ENCODE measurements around the gene JKAMP. TPM values are rescaled to one million over a fixed set of nuclear protein-coding genes. Genes with fewer than 3 reads are reported as not detected.

JKAMP gene
- total and polyA plus RNA-seq, 2 of the 8 experiments (the other 6 are each of a cell fraction or from before 2014, with no cell fraction given), result 34.9 to 182 TPM

DNA sequence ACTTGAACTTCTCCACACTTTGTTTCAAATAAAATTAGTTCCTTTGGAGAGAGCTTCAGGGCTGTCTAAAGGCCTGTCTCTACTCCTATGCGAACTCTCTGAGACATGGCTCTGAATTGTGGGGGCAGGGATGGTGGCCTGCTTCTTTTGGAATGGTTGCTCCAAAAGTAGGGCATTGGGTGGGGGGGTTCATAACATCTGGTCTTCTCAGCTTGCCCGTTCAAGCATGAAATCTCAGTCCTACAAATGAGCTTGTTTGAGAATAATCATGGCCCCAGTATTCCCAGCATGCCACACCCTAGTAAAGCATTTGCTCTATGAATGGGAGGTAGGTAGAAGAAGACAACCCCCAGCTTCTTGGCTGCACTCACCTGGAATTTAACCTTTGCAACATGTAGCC is 25.8 kb upstream of the JKAMP start:
- Histone ChIP-seq H2BK15ac (ENCODE audit: low read length) (no peak overlapping the region), H3K9me3 (ENCODE audit: insufficient read depth in 2 of 2, low read depth in 1 of 2, low read length in 1 of 2) (no peaks in the 10 kb centered on the region; a peak in 1 of 4 replicates), H3K23me2 (ENCODE audit: low read depth, low read length) (no peaks in the 10 kb centered on the region), H3K27ac (ENCODE audit: low read depth, low read length) (no peak overlapping the region), H3K9ac (replicated peaks in 1 of 4; ENCODE audit: extremely low read depth in 1 of 4, low read depth in 3 of 4, low read length in 3 of 4) (no peak overlapping the region), H2BK120ac (replicated peaks; ENCODE audit: low read depth, low read length) (no peak overlapping the region), H4K20me1 (replicated peaks in 1 of 2; ENCODE audit: control insufficient read depth in 1 of 2, insufficient read depth in 2 of 2, low read length in 2 of 2) (peaks cover 0 to 3% of the 10 kb centered on the region in 2 experiments), H3K4me3 (ENCODE audit: extremely low read depth in 1 of 4, insufficient read depth in 2 of 4, low read depth in 3 of 4, low read length in 4 of 4) (no peak overlapping the region), H4K8ac (ENCODE audit: extremely low read depth, insufficient read depth, low read length) (no peak overlapping the region), H2AK5ac (ENCODE audit: low read depth, low read length) (no peak overlapping the region), H4K5ac (ENCODE audit: insufficient read length, low read depth, low read length) (no peak overlapping the region), H3K79me2 (ENCODE audit: control insufficient read depth in 1 of 2, insufficient read depth in 2 of 2, low read length in 2 of 2) (no peaks in the 10 kb centered on the region), H3K36me3 (ENCODE audit: control insufficient read depth in 2 of 4, insufficient read depth in 4 of 4, low read length in 3 of 4) (no peaks in the 10 kb centered on the region; a peak in 1 of 8 replicates), H3K56ac (replicated peaks; ENCODE audit: insufficient read length, low read depth, low read length) (no peak overlapping the region), H3K4me1 (replicated peaks in 1 of 4; ENCODE audit: control insufficient read depth in 3 of 4, insufficient read depth in 4 of 4, low read length in 3 of 4) (peaks cover 0 to 1% (median under 1%) of the 10 kb centered on the region in 4 experiments; a peak in 3 of 7 replicates), H3K27me3 (replicated peaks in 1 of 4; ENCODE audit: control insufficient read depth in 3 of 4, extremely low read depth in 1 of 4, insufficient read depth in 3 of 4, low read length in 3 of 4) (peaks cover 0 to 6% (median 4%) of the 10 kb centered on the region in 4 experiments; a peak in 6 of 7 replicates), H2BK12ac (ENCODE audit: low read depth, low read length) (no peak overlapping the region), H3K4ac (replicated peaks; ENCODE audit: insufficient read length, low read depth, low read length) (no peak overlapping the region), H2BK20ac (ENCODE audit: low read length) (no peak overlapping the region), H3K14ac (ENCODE audit: insufficient read length) (no peak overlapping the region), H3K18ac (ENCODE audit: extremely low read depth, low read length) (no peak overlapping the region), H3K23ac (ENCODE audit: insufficient read length) (no peak overlapping the region), H3K4me2 (ENCODE audit: insufficient read depth in 1 of 2, low read depth in 2 of 2, low read length in 2 of 2) (no peak overlapping the region), H4K91ac (replicated peaks; ENCODE audit: insufficient read length, low read length) (no peak overlapping the region), H3K79me1 (ENCODE audit: low read depth, low read length) (no peaks in the 10 kb centered on the region), H2AFZ (ENCODE audit: low read length) (no peak overlapping the region), H2BK5ac (ENCODE audit: low read depth, low read length) (no peak overlapping the region)
- DNase-seq (ENCODE audit: low read depth in 1 of 2, low spot score in 2 of 2), result no peak
- ChIA-PET CTCF (ENCODE audit: partially characterized antibody) (interaction anchor here (0.8 to 1.4 kb wide), 5 partner anchors 15 to 328 kb away, joined by 3 to 5 read pairs (median 3); no protein-coding TSS in a partner anchor), POLR2A (ENCODE audit: partially characterized antibody) (interaction anchor here (1.8 kb wide), 1 partner anchor 25 kb away, joined by 5 read pairs; the partner anchor contains the start of genes JKAMP and L3HYPDH)
- no peak for FAIRE-seq
- WGBS, 2 experiments (ENCODE audit: extremely low coverage in 1 of 2, insufficient coverage in 1 of 2, insufficient read length in 1 of 2, insufficient replicate concordance in 2 of 2, low coverage in 1 of 2, low lambda C conversion rate in 2 of 2, missing lambda C conversion rate in 1 of 2), result 89% methylated on average over 2 of the region's 2 CpGs; no CpG with 5 or more reads in 1 of the 2 experiments
- TF ChIP-seq TBP (IDR thresholded peaks at IDR 0.05; ENCODE audit: low read depth, low read length) (no peak), EGR1 (IDR thresholded peaks at IDR 0.05; ENCODE audit: borderline replicate concordance, low read depth, low read length) (no peak), CBX5 (IDR thresholded peaks at IDR 0.05; ENCODE audit: low read depth, low read length) (no peak), BCL11A (IDR thresholded peaks at IDR 0.05; ENCODE audit: low read depth in 2 of 2, low read length in 2 of 2) (no peak), RFX5 (IDR thresholded peaks at IDR 0.05; ENCODE audit: borderline replicate concordance, low read depth, low read length) (no peak), GABPA (IDR thresholded peaks at IDR 0.05; ENCODE audit: borderline replicate concordance, insufficient read depth, low read length) (no peak), PHF8 (conservative IDR thresholded peaks at IDR 0.05; ENCODE audit: low read depth, low read length) (no peak), BRCA1 (IDR thresholded peaks at IDR 0.05; ENCODE audit: low read depth, low read length) (no peak), TAF7 (optimal IDR thresholded peaks at IDR 0.05; ENCODE audit: borderline replicate concordance, low read depth, low read length) (no peak), USF2 (IDR thresholded peaks at IDR 0.05; ENCODE audit: low read length) (no peak), RBBP5 (IDR thresholded peaks at IDR 0.05; ENCODE audit: borderline replicate concordance, low read depth, low read length) (no peak), BACH1 (IDR thresholded peaks at IDR 0.05; ENCODE audit: low read length) (no peak), FOSL1 (IDR thresholded peaks at IDR 0.05; ENCODE audit: insufficient read depth, low read depth, low read length) (no peak)

All from H1 (cell line).